ENCODE data around the gene DDX41. TPM values are rescaled to one million over a fixed set of nuclear protein-coding genes. Genes with fewer than 3 reads are reported as not detected.

Gene DDX41
- total RNA-seq, 1 experiment from 2014 or later = 133 TPM

- no peaks in the 10 kb centered on the region for H4K20me1 ChIP-seq (ENCODE audit: control insufficient read depth, insufficient read depth, insufficient read length)
These were observed 31.7 kb upstream of the DDX41 start for GRCh38 chr5:177548495-177548894.

More at GRCh38 chr5:177548495-177548894, 31.7 kb upstream of the DDX41 start:
- H3K4ac ChIP-seq (ENCODE audit: low read depth, low read length) = no peak overlapping the region
- no peak overlapping the region for H2BK120ac ChIP-seq (ENCODE audit: low read depth, low read length, poor library complexity, severe bottlenecking)
- H3K4me1 ChIP-seq (ENCODE audit: insufficient read depth, low read length) = peaks cover 2% of the 10 kb centered on the region; the same call in 1 of the 2 replicates
- peaks cover 7% of the 10 kb centered on the region for H3K23me2 ChIP-seq (ENCODE audit: insufficient read length, low read depth, low read length, poor library complexity, severe bottlenecking)
- H3K9me3 Mint-ChIP-seq = no peaks in the 10 kb centered on the region
- H3K79me1 ChIP-seq (ENCODE audit: insufficient read depth, low read depth, low read length, poor library complexity, severe bottlenecking) = peaks cover 11% of the 10 kb centered on the region
- DNase-seq = no peak
- no peak for TF ChIP-seq CTCF (conservative IDR thresholded peaks at IDR 0.05)
- no peak overlapping the region for H3K23ac ChIP-seq (ENCODE audit: insufficient read length, low read depth, low read length)
- no peak overlapping the region for H4K5ac ChIP-seq (ENCODE audit: insufficient read length, low read depth, low read length)
- H2BK5ac ChIP-seq (ENCODE audit: insufficient read length, low read length) = no peak overlapping the region
- WGBS (ENCODE audit: extremely low coverage, insufficient read length, low lambda C conversion rate) = no CpG with 5 or more reads among the region's 1 CpG
- H3K9ac ChIP-seq (ENCODE audit: extremely low read depth, insufficient read length, low read length) = no peak overlapping the region
- H3K36me3 Mint-ChIP-seq (ENCODE audit: insufficient read depth in 1 of 3, low read depth in 3 of 3) = peaks cover 10 to 28% (median 26%) of the 10 kb centered on the region in 3 experiments
- H3K4me3 Mint-ChIP-seq = no peak overlapping the region
- no peaks in the 10 kb centered on the region for H3K27me3 Mint-ChIP-seq (ENCODE audit: low read depth)
- no peak overlapping the region for H3K14ac ChIP-seq (ENCODE audit: insufficient read depth, low read length)
- H3K27ac ChIP-seq (ENCODE audit: insufficient read length, low read depth, low read length) = no peak overlapping the region
- H3K4me2 ChIP-seq (ENCODE audit: insufficient read depth, insufficient read length, low read length) = no peak overlapping the region
- H3K9me3 ChIP-seq (ENCODE audit: control insufficient read depth, low read depth, low read length) = no peaks in the 10 kb centered on the region
- no peak overlapping the region for H2AFZ ChIP-seq (ENCODE audit: low read length)
- no peak overlapping the region for H4K8ac ChIP-seq (replicated peaks; ENCODE audit: insufficient read length, low read depth, low read length)
- H3K79me2 ChIP-seq (ENCODE audit: insufficient read depth, low read length) = peaks cover 11% of the 10 kb centered on the region; the same call in 1 of the 2 replicates
- no peak overlapping the region for H3K56ac ChIP-seq (ENCODE audit: insufficient read length, low read depth, low read length)
- no peak overlapping the region for H4K91ac ChIP-seq (ENCODE audit: insufficient read length, low read depth, low read length)
- no peaks in the 10 kb centered on the region for H3K27me3 ChIP-seq (ENCODE audit: insufficient read depth, low read length)
- no peak overlapping the region for H3T11ph ChIP-seq (ENCODE audit: low read length)
- no peak overlapping the region for H2BK20ac ChIP-seq (ENCODE audit: low read depth, low read length, poor library complexity, severe bottlenecking)
- no peak overlapping the region for H2BK12ac ChIP-seq (ENCODE audit: insufficient read length, low read depth, low read length)
- no peak overlapping the region for H2BK15ac ChIP-seq (ENCODE audit: low read depth, low read length)
- no peak overlapping the region for H2AK5ac ChIP-seq (ENCODE audit: insufficient read length, low read length)
- H3K4me1 Mint-ChIP-seq = peaks cover 16 to 18% of the 10 kb centered on the region in 2 experiments
- H3K27ac Mint-ChIP-seq = peak overlapping the region; percentile 34 to 63 (median 35); a peak in 2 of 7 replicates
- no peak overlapping the region for H3K18ac ChIP-seq (ENCODE audit: insufficient read length, low read depth, low read length)

All from H9 (cell line).